Measurements from ENCODE around the gene MYO18B.

The MYO18B gene

DNA sequence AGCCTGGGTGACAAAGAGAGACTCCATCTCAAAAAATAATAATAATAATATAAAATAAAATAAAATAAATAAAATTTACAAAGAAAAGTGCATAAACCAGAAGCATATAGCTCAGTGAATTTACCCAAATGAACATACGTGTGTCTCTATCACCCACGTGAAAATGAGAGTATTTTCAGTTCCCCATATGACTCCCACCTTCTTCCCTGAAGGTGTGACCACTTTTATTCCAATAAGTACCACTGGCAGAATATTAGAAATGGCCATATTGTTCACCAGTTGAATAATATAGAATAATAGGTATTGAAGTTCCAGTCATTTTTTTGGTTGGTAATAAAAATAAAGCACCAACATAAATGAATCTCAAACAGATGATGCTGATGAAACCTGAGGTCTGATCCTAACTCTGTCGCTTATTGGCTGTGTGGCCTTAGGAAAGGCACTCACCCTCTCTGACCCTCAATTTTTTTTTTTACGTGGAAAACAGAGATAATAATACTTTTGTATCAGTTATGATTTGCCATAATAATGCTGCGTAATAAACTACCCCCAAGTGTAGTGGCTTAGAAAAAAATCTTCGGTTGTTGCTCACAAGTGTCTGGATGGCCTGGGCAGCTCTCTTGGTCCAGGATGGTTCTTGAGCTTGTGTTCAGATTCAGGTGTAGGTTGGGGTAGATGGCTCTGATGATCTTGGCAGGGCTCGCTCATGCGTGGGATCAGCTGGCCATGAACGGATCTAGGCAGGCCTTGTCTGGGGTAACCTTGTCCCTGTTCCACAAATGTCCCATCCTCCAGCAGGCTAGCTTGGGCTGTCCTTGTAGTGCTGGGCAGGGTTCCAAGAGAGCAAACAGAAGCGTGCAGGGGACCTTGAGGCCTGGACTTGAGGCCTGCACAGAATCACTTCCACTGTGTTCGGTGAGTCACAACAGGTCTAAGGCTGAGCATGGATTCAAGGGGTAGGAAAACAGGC is 88.1 kb downstream of the MYO18B start:
- no peak for DNase-seq

DNA sequence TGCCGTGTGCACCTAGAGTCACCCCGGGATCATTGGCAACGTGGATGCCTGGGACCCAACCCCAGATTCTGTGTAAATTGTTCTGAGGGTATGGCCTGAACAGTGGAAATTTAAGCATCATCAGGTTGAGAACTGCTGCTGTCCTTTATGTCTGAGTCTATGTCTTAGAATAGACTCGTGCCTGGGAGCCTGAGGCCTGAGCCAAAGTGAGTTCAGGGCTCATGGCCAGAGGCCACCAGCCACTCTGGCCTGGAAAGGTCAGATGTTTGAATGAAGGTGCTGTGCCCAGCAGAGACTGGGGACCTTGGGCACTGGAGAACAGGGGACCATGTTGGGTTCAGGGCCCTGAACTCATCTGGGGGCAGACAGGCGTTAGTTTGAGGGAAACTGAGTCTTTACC is 91.1 kb downstream of the MYO18B start:
- no peak for DNase-seq

DNA sequence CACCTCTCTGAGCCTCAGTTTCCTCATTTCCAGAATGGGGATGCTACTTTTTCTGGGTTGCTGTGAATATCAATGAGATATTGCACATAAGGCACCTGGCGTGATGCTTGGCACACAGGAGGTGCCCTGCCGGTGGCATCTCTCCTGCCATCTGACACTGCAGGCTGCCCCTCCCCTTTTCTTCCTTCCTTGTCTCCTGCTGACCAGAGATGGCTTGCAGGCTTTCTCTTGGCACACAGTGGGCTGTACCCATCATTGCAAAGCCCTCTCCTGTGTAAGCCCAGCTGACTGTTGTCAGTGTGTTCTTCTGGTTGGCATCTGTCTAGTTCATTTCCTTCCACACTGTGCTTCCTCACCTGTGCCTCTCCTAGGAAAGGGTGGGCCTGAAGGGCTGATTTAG is 91.7 kb downstream of the MYO18B start:
- DNase-seq: no peak

DNA sequence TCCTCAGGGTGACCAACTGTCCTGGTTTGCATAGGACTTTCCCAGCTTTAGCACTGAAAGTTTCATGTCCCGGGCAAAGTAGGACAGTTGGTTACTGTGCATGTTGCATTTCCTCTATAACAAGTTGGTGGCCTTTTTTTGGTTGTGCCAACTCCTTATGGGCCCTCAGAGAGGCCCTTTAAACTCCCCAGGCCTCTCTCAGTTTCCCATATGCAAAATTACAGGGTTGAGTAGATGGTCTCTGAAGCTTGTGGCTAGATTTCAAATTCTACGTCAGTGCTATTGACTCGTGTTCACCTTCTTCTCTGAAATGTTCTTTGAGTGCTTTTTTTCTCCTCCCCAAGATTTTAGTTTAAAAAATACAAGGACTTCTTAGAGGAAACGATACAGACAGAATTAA is 92.5 kb downstream of the MYO18B start:
- DNase-seq: no peak

DNA sequence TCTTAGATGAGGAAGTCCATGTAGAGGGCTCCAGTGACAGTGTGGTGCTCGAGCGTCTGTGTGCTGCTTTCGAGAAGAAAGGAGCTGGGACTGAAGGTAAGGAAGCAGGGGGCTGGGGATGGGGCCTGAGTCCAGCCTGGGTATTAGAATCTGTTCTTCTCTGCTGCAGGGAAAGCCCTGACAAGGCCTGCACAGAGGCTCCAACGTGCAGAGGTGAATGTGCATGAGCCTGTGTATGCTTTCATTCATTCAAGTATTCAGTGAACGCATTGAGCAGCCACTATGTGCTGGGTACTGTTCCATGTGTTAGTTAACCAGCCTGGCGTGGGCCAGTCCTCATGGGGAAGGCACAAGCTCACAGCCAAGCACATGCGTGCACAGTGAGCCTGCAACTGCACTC is 93.4 kb downstream of the MYO18B start:
- no peak for DNase-seq

DNA sequence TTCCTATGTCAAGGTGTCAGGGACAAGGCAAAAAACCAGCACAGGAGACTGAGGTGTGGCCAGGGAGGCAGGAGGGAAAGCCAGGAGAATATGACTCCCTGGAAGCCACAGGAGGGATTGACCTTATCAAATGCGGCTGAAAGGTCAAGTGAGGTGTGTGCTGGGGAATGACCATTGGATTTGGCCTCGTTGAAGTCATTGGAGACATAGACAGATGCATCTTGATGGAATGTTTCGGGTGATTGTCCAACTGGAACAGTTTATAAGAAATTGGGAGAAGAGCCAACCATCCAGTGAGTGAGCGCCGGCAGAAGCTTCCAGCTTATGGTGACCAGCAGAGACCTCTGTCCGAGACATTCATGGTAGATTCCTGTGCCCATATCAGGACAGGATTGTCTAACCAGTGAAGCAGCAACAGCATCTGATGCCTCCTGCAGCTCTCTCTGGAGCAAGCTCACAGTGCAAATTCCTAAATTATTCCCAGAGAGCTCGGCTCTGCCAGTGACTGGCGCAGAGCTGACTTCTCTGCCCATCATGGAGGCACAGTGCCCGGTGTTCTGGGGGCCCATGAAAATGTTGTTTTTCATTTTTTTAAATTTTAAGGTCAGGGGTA is 95.4 kb downstream of the MYO18B start:
- no peak for DNase-seq

DNA sequence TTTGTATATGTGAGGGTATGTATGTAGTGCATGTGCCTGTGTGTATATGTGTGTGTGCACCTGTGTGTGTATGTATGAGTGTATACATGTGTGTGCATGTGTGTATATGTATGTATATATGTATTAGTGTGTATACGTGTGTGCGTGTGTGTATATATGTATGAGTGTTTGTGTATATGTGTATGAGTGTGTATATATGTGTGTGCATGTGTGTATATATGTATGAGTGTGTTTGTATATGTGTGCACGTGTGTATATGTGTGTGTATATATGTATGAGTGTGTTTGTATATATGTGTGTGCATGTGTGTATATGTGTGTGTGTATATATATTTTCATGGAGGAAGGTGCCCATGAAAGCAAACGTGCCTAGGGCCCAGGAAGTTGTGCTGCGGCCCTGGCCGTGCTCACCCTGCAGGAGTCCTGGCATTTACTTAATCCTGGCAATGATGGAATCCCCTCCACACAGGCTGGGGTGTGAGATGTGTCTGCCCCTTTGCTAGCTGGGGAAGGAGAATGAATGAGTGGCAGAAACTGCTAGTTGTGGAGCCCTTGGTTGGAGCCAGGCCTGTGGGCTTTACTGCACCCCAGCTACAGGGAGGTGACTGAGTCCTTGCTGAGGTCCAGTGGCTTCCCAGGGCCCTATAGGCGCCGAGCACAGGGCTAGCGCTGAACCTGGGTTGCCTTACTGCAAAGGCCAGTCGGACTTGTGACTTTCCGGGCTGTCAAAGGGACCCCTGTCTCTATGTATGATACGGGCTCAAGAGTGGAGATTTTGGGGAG is 97.2 kb downstream of the MYO18B start:
- DNase-seq: no peak

DNA sequence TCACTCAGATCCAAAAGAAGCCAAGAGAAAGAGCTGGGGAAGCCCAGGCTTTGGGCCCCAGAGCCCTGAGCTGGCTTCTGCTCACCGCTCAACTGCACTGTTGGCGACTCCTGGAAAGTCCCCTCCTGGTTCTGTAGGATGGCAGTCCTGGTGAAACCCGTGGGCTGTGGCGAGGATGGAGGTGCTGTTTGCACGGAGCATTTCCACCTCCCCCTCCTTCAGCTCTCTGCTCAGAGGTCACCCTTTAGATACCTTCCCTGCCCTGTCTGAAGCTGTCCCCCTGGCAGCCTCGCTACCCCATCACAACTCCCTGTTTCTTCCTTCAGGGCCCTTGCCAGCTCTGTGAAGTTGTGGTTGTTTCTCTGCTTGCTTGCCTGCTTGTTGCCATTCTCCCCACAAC is 97.8 kb downstream of the MYO18B start:
- DNase-seq: no peak

DNA sequence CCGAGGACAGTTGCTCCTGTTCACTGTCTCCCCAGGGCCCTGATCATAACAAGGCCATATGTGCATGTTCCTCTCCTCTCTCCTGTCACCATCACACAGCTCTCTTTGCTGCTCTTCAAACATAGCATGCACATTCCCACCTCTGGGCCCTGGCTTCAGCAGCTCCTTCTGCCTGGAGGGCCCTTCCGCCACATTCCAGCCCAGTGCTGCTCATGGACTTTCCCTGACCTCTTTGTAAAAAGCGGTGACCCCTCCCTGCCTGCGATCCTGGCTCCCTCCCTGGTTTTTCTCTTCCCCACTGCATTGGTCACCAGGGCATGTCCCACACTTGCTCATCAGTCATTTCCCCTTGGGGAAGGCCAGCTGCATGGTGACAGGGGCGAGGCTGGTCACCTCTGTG is 98.2 kb downstream of the MYO18B start:
- no peak for DNase-seq

DNA sequence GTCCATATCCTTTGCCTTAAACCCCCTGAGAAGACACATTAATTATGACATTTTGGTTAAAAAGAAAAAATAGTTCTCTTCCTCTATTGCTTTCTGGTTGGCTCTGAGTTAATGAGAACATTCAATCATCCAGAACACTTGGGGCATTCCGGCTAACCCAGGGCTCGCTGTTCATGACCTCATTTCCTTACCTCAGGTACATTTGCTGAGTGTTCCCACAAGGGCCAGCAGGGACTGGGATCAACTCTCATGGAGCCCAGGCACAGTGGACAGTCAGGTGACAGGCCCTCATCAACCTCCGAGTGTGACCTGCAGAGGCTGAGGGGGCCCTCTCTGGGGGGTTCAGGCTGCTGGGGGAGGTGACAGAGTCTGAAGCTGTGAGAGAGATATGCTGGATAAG is 98.9 kb downstream of the MYO18B start:
- no peak for DNase-seq

DNA sequence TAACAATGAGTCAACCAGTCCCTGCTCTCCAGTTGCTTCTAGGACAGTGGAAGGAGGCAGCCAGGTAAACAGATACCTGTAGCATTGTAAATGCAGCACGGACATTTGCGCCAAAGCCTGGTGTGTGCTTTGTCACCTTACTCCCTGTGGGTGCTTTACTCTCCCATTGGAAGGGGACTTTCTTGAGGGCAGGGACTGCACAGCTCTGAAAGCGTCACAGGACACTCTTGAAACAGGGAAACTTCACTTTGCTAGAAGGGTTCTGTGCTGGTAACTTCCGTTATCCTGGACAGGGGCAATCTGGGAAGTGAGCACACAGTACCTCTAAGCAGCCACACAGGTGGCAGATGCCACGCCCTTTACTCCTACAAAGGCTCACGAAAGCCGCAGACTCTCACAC is 99.8 kb downstream of the MYO18B start:
- no peak for DNase-seq

DNA sequence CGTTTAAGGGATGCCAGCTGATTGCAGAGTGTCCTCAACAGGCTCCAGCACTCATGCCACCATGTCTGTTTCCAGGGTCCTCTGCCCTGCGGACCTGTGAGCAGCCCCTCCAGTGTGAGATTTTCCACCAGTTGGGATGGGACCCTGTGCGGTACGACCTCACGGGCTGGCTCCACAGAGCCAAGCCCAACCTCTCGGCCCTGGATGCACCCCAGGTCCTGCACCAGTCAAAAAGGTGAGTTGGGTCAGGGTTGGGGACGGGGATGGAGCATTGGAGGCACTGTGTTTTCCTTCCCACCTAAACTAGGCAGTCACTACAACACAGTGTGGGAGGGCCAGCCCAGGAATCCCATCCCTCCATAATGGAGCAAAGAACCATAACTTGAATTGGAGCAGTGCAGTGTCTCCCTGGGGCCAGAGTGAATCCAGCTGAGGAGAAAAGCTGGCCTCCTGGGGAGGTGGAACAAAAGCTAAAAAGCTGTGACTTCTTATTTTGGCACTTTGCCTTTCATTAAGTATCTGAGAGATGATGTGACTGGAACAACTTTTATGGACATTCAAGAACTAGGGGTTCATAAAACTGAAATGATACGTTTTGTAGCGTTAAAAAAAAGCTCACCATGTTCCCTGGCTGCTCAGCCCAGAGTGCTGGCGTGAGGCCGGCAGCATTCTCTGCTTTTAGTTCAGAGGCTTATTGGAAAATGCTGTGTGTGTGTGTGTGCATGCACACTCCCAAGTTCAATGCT is 101.8 kb downstream of the MYO18B start:
- DNase-seq: peak; percentile 2

DNA sequence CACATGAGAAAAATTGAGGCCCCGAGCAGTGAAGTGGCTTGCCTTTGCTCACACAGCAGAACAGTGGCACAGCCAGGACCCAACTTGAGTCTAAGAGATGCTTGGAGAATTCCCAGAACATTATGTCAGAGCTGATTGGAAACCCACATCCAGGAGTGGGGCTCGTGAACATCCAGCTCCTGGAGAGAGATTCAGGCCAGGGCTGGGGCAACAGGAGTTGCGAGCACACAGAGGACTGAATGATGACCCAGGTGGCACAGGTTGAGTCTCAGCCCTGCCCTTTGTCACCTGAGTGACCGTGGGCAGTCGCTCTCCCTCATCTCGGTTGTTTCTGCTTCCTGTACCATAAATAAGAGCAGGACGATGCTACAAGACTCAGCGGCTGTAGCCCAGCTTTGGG is 102.6 kb downstream of the MYO18B start:
- no peak for DNase-seq

DNA sequence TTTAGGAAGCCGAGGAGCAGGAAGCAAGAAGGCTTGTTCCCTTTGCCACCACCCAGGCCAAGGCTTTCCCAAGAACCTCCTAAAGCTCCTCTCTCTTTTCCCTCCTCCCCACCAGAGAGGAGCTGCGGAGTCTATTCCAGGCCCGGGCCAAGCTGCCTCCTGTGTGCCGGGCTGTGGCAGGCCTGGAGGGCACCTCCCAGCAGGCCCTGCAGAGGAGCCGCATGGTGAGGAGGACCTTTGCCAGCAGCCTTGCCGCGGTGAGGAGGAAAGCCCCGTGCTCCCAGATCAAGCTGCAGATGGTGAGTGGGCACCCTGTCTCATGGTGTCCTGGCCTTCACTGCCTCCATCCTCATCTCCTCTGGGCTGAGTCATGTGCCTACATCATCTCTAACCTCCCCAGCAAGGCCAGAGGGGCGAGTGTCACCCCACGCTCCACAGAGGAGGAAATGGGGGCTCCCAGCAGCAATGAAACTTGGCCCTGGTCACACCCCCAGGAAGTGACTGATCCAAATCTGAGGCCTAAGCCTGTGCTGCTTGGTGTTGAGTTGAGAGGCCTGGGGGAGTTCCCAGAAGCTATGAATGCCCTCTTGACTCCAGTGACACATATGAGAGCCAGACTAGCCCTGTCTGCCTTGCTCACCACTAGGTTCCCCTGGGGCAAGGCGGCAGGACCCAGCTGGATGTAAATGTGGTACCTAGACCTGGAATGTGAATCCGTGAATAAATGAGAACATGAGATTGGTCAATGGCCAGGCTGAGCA is 104.2 kb downstream of the MYO18B start:
- no peak for DNase-seq

DNA sequence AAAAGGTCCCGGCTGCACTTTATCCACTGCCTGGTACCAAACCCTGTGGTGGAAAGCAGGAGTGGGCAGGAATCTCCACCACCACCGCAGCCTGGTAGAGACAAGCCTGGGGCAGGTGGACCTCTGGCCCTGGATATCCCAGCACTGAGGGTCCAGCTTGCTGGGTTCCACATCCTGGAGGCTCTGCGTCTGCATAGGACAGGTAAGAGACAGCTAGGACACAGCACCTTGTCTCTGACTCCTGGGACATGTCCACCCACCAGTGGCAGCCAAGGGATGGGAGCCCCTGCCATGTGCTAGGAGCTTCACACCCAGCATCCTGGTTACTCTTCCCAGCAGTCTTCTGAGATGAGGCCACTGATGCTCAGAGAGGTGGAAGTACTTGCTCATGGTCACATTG is 105.5 kb downstream of the MYO18B start:
- no peak for DNase-seq

DNA sequence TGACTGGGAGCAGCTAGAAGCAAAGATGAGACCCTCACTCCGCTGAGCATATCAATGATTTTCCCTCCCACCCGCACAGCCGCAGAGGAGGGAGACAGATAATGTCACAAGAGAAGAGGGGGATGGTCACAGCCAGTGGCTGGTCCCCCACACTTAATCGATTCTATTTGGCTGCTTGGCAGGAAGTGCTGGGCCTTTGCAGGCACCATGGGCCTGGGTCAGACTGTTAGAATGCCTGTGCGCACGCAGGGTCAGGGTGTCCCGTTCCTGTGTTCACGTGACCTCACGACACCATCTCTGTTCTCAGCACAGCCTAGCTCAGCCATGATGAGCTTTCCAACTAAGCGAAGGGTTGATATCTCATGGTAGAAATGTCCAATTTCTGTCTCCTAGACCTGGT is 107.0 kb downstream of the MYO18B start:
- DNase-seq: no peak

DNA sequence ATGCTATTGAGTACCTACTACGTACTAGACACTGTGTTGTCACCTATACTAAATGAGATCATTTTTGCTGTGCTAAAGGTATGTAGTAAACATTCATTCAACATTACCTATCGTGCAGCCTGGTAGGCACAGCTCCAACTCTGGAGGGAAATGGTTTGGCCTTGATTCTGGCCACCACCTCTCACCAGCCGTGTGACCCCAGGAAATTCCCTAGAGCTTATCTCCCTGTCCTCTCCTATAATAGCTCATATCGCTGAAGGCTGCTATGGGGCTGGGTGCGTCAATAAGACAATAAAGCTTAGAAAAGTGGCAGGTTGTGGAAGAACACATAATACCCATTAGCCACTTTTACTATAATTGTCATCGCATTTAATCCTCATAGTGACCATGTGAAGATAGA is 107.5 kb downstream of the MYO18B start:
- DNase-seq: no peak

DNA sequence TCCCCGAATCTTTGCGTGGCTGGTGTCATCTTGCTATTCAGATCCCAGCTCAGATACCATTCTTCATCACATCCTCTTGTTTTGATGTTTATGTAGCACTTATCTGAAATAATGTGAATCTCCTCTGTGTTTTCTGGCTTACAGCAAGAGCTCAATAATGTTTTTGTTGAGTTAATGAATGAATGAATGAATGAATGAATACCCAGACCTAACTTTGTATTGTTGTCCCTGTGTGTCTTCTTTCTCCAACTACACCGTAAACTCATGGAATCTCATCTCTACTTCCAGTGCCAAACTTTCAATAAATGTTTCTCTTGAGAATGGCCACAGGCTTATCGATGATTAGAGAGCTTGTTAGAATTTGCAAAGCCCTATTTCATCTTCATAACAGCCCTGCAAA is 110.2 kb downstream of the MYO18B start:
- no peak for DNase-seq

DNA sequence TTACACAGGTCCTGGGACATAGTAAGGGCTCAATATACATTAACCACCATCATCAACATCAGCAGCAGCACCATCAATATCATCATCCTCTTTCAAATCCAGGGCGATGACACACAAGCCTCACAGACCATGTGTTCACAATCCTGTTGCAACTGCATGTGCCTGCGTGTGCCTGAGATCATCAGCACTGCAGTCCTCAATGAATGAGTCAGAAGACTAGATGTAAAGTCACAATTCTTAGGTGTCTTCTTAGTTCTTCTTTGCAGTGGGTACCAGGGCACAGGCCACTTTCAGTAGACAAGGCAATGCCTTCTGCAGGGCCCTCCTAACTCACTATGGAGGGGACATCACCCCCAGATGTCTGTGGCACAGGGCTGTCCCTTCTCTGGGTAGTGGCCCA is 111.1 kb downstream of the MYO18B start:
- no peak for DNase-seq

DNA sequence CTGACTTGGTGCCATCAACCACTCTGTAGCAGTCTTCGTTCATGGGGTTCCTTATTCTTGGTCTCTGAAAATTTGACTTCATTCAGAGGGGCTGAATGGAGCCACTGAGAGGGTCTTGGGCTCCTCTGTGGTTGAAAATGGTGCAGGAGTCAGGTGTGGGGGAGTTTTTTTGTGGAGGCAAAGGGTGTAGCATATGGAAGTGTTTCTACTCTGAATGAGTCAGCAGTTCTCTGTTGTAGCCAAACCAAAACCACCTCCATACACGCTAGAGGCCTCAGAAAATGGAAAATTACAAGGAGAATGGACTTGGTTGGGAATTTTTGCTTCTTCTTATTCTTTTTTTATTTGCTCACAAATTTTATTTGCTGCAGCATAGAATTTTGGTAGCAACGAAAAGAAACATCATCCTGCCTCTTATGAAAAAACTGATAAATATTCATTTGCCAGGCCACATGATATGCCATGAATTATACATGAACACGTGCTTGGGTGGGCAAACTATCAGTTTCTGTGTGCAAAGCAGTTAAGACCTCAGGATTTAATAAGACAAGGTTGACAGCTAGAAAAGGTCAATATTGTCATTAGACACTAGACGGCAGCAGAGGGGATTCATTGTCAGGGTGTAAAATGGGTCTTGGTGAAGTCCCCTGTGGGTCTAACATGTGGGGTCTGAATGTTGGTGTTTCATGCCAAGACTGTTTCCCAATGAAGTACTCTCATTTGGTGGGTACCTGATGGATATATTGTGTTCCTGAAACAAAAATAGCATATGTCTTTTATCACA is 111.7 kb downstream of the MYO18B start:
- DNase-seq: no peak

DNA sequence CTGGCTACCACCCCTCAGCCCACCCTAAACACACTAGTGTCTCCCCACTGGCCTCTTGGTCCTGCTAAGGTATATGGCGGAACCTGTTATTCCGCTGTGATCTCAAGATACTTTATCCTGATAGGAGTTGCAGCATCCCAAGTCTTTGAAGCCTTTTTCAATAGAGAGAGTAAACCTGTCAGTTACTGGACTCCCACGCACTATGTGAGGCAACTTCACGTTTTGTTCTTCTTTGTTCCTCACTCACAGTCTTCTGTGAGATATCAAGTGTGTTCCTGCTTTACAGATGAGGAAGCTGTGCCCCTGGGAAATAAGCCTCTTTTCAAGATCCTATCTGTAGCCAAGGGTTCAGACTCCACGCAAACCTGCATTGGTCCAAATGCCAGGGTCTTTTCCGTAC is 127.8 kb downstream of the MYO18B start:
- DNase-seq: no peak

All from midbrain (tissue), 1 donor.